ENCODE data around the gene GARIN5B. TPM values are rescaled to one million over a fixed set of nuclear protein-coding genes. Genes with fewer than 3 reads are reported as not detected.

GARIN5B gene
- total RNA-seq, 2 experiments from 2014 or later: not detected

GRCh38 chr19:55358943-55359908 is 3.8 kb downstream of the GARIN5B start:
- POLR2A ChIA-PET: interaction anchor here (0.5 to 1.0 kb wide), 2 partner anchors 48 to 51 kb away, joined by 3 to 5 read pairs; partner anchors contain the start of gene UBE2S
- no peak for ATAC-seq (ENCODE audit: low read depth)
- Mint-ChIP-seq H3K27ac (no peak overlapping the region), H3K4me1 (no peaks in the 10 kb centered on the region), H3K36me3 (no peaks in the 10 kb centered on the region), H3K4me3 (no peak overlapping the region), H3K9me3 (no peaks in the 10 kb centered on the region), H3K27me3 (peaks cover 18% of the 10 kb centered on the region)
- no peak for DNase-seq

GRCh38 chr19:55358493-55358892 is 4.6 kb downstream of the GARIN5B start:
- Mint-ChIP-seq H3K9me3 (no peaks in the 10 kb centered on the region), H3K4me3 (no peak overlapping the region), H3K27me3 (peaks cover 21% of the 10 kb centered on the region), H3K4me1 (peaks cover 3% of the 10 kb centered on the region), H3K36me3 (no peaks in the 10 kb centered on the region), H3K27ac (no peak overlapping the region)
- DNase-seq (no peak), ATAC-seq (ENCODE audit: low read depth) (no peak)
- POLR2A ChIA-PET: interaction anchor here (1.0 kb wide), 2 partner anchors 9 to 49 kb away, joined by 3 read pairs; partner anchors contain the start of gene UBE2S

GRCh38 chr19:55355213-55355821 is 7.7 kb downstream of the GARIN5B start:
- H3K27me3 Mint-ChIP-seq: peaks cover 44% of the 10 kb centered on the region
- no peak overlapping the region for H3K4me3 Mint-ChIP-seq
- H3K36me3 Mint-ChIP-seq: no peaks in the 10 kb centered on the region
- H3K4me1 Mint-ChIP-seq: peaks cover 16% of the 10 kb centered on the region
- H3K27ac Mint-ChIP-seq: no peak overlapping the region
- ATAC-seq (ENCODE audit: low read depth) (no peak), DNase-seq (no peak)
- POLR2A ChIA-PET: interaction anchor here (0.5 to 2.0 kb wide), 4 partner anchors 16 to 314 kb away, joined by 3 to 6 read pairs (median 4); partner anchors contain the start of gene KMT5C
- no peaks in the 10 kb centered on the region for H3K9me3 Mint-ChIP-seq

GRCh38 chr19:55354698-55355212 is 8.3 kb downstream of the GARIN5B start, which contains the start of gene COX6B2:
TSS of gene COX6B2 (minus strand) at chr19:55354719. CDS start at chr19:55354521, 198 bp downstream.
- Mint-ChIP-seq H3K4me1 (peaks cover 16% of the 10 kb centered on the region), H3K27me3 (peaks cover 44% of the 10 kb centered on the region), H3K9me3 (no peaks in the 10 kb centered on the region), H3K27ac (no peak within 1 kb of the TSS), H3K36me3 (no peaks in the 10 kb centered on the region), H3K4me3 (peak within 1 kb of the TSS; percentile 86)
- POLR2A ChIA-PET: interaction anchor here (0.5 to 2.0 kb wide), 3 partner anchors 15 to 313 kb away, joined by 3 to 6 read pairs (median 4); partner anchors contain the start of gene KMT5C
- ATAC-seq (ENCODE audit: low read depth): no peak
- no peak for DNase-seq

- no peaks in the 10 kb centered on the region for H3K36me3 Mint-ChIP-seq
- DNase-seq (peak; percentile 77), ATAC-seq (ENCODE audit: low read depth) (peak; percentile 75)
- peaks cover 44% of the 10 kb centered on the region for H3K27me3 Mint-ChIP-seq
- H3K4me3 Mint-ChIP-seq: peak overlapping the region; percentile 86
- POLR2A ChIA-PET: interaction anchor here (2.0 kb wide), 1 partner anchor 15 kb away, joined by 6 read pairs; the partner anchor contains the start of gene KMT5C
- H3K27ac Mint-ChIP-seq: no peak overlapping the region
- H3K9me3 Mint-ChIP-seq: no peaks in the 10 kb centered on the region
- peaks cover 16% of the 10 kb centered on the region for H3K4me1 Mint-ChIP-seq
Observed at GRCh38 chr19:55353803-55354697, 9.0 kb downstream of the GARIN5B start.

- peaks cover 44% of the 10 kb centered on the region for H3K27me3 Mint-ChIP-seq
- POLR2A ChIA-PET: no interaction called here
- ATAC-seq (ENCODE audit: low read depth) (peak; percentile 4), DNase-seq (no peak)
- H3K4me1 Mint-ChIP-seq: peaks cover 16% of the 10 kb centered on the region
- no peak overlapping the region for H3K27ac Mint-ChIP-seq
- no peaks in the 10 kb centered on the region for H3K9me3 Mint-ChIP-seq
- no peaks in the 10 kb centered on the region for H3K36me3 Mint-ChIP-seq
- peak overlapping the region; percentile 86 for H3K4me3 Mint-ChIP-seq
Observed at GRCh38 chr19:55353356-55353802, 9.7 kb downstream of the GARIN5B start.

- no peak overlapping the region for H3K27ac Mint-ChIP-seq
- POLR2A ChIA-PET: interaction anchor here (0.8 kb wide), 2 partner anchors 31 to 55 kb away, joined by 3 read pairs; partner anchors contain the start of genes TMEM238 and UBE2S
- H3K9me3 Mint-ChIP-seq: no peaks in the 10 kb centered on the region
- H3K27me3 Mint-ChIP-seq: peaks cover 44% of the 10 kb centered on the region
- peaks cover 16% of the 10 kb centered on the region for H3K4me1 Mint-ChIP-seq
- no peak for ATAC-seq (ENCODE audit: low read depth)
- H3K4me3 Mint-ChIP-seq: peak overlapping the region; percentile 86
- no peak for DNase-seq
- H3K36me3 Mint-ChIP-seq: peaks cover 4% of the 10 kb centered on the region
Observed at GRCh38 chr19:55352549-55353145, 10.4 kb downstream of the GARIN5B start.

- H3K4me3 Mint-ChIP-seq: no peak overlapping the region
Observed at GRCh38 chr19:55352040-55352439, 11.0 kb downstream of the GARIN5B start.

GRCh38 chr19:55350620-55351315 is 12.3 kb downstream of the GARIN5B start:
- peak; percentile 27 for DNase-seq
- H3K27me3 Mint-ChIP-seq: peaks cover 34% of the 10 kb centered on the region
- peaks cover 16% of the 10 kb centered on the region for H3K4me1 Mint-ChIP-seq
- no peaks in the 10 kb centered on the region for H3K9me3 Mint-ChIP-seq
- no peak overlapping the region for H3K27ac Mint-ChIP-seq
- H3K36me3 Mint-ChIP-seq: peaks cover 4% of the 10 kb centered on the region
- ATAC-seq (ENCODE audit: low read depth): no peak
- POLR2A ChIA-PET: interaction anchor here (0.6 to 2.8 kb wide), 5 partner anchors 10 to 869 kb away, joined by 3 to 15 read pairs (median 3); partner anchors contain the start of genes KMT5C and UBE2S
- H3K4me3 Mint-ChIP-seq: no peak overlapping the region

More at GRCh38 chr19:55352040-55352439, 11.0 kb downstream of the GARIN5B start:
- DNase-seq (peak; percentile 27), ATAC-seq (ENCODE audit: low read depth) (no peak)
- POLR2A ChIA-PET: interaction anchor here (0.8 to 2.8 kb wide), 4 partner anchors 13 to 55 kb away, joined by 3 to 15 read pairs (median 3); partner anchors contain the start of genes KMT5C, TMEM238 and UBE2S
- no peaks in the 10 kb centered on the region for H3K9me3 Mint-ChIP-seq
- H3K36me3 Mint-ChIP-seq: peaks cover 4% of the 10 kb centered on the region
- H3K4me1 Mint-ChIP-seq: peaks cover 16% of the 10 kb centered on the region
- H3K27me3 Mint-ChIP-seq: peaks cover 39% of the 10 kb centered on the region
- H3K27ac Mint-ChIP-seq: peak overlapping the region; percentile 35

- Mint-ChIP-seq H3K27ac (no peak overlapping the region), H3K4me1 (peaks cover 13% of the 10 kb centered on the region), H3K27me3 (peaks cover 23% of the 10 kb centered on the region), H3K36me3 (peaks cover 4% of the 10 kb centered on the region), H3K9me3 (no peaks in the 10 kb centered on the region), H3K4me3 (no peak overlapping the region)
- DNase-seq (no peak), ATAC-seq (ENCODE audit: low read depth) (no peak)
- POLR2A ChIA-PET: interaction anchor here (0.5 to 1.8 kb wide), 3 partner anchors 9 to 61 kb away, joined by 3 to 7 read pairs (median 3); partner anchors contain the start of genes KMT5C and TMEM150B
Observed at GRCh38 chr19:55348317-55349034, 14.6 kb downstream of the GARIN5B start.
